PFSK-1 (cell line): ENCODE data around the gene DNAJC5.

Experiments used
- POLR2AphosphoS5 ChIP-seq: IDR thresholded peaks from 2 replicates; pipeline ENCODE4 v1.6.1; 2012; ENCODE audit warnings: low read depth, mild to moderate bottlenecking, control low read depth, low read length, moderate library complexity
- SIN3A ChIP-seq: IDR thresholded peaks from 2 replicates; pipeline ENCODE4 v1.6.1; 2012; ENCODE audit warnings: mild to moderate bottlenecking, low read length, moderate library complexity, borderline replicate concordance; ENCODE audit not compliant: insufficient read depth

GRCh38 chr20:63962426-63963347 is 67.8 kb downstream of the DNAJC5 start:
- TF ChIP-seq POLR2AphosphoS5, result no peak
- no peak for TF ChIP-seq SIN3A
